ENCODE results near the gene LRRC46.

Gene LRRC46

DNA sequence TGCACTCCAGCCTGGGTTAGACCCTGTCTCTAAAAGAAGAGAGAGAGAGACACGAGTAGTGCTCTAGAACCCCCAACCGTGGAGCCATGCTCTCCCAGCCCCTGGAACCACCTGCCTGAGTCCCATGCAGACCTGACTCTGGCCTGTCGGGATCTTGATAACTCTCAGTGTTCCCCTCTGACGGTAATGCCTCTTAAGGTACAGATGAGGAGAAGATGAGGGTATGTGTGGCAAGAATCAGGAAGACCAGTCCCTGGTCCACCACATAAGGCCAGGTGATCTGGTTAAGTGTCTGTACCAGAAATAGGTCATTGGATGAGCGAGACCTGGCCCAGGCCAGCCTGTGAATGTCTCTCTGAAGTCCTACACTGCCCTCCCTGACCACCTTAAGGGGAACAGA, 28.3 kb upstream of the LRRC46 start:
- Histone ChIP-seq H3K23ac (ENCODE audit: low read length in 2 of 2) (no peak overlapping the region), H3K9me3 (ENCODE audit: control insufficient read depth, low read length) (no peaks in the 10 kb centered on the region), H3K9ac (ENCODE audit: low read length) (no peak overlapping the region), H3K18ac (ENCODE audit: low read depth in 1 of 2, low read length in 2 of 2) (no peak overlapping the region), H3K4me1 (ENCODE audit: control insufficient read depth, insufficient read depth, low read depth, low read length) (no peaks in the 10 kb centered on the region), H3K4me2 (ENCODE audit: low read length, poor library complexity, severe bottlenecking) (no peak overlapping the region), H2AFZ (ENCODE audit: low read depth, low read length) (no peak overlapping the region), H2BK120ac (ENCODE audit: low read depth, low read length) (no peak overlapping the region), H3K36me3 (ENCODE audit: control insufficient read depth in 1 of 2, insufficient read depth in 2 of 2, low read depth in 1 of 2, low read length in 2 of 2) (peaks cover 15 to 17% of the 10 kb centered on the region in 2 experiments), H4K8ac (ENCODE audit: low read length) (no peak overlapping the region), H2BK15ac (ENCODE audit: low read depth, poor library complexity, severe bottlenecking) (no peak overlapping the region), H4K91ac (ENCODE audit: low read length) (no peak overlapping the region), H2AK5ac (ENCODE audit: low read length, severe bottlenecking) (no peak overlapping the region), H3K14ac (ENCODE audit: low read length in 2 of 2) (no peak overlapping the region), H2BK12ac (ENCODE audit: low read length in 2 of 2) (no peak overlapping the region), H3K4me3 (ENCODE audit: insufficient read depth in 1 of 2, low read depth in 1 of 2, low read length in 2 of 2) (no peak overlapping the region), H3K4ac (ENCODE audit: low read depth in 1 of 2, low read length in 2 of 2) (no peak overlapping the region), H3K79me1 (replicated peaks; ENCODE audit: low read length, poor library complexity, severe bottlenecking) (no peaks in the 10 kb centered on the region), H2BK5ac (ENCODE audit: low read depth, low read length, poor library complexity, severe bottlenecking) (no peak overlapping the region), H3K27me3 (ENCODE audit: control insufficient read depth in 1 of 2, insufficient read depth in 1 of 2, low read length in 2 of 2) (peaks cover 28 to 78% of the 10 kb centered on the region in 2 experiments), H3K27ac (ENCODE audit: low read length, poor library complexity, severe bottlenecking) (no peak overlapping the region)
- 67% methylated on average over 5 of the region's 5 CpGs for WGBS
- no peak for DNase-seq

DNA sequence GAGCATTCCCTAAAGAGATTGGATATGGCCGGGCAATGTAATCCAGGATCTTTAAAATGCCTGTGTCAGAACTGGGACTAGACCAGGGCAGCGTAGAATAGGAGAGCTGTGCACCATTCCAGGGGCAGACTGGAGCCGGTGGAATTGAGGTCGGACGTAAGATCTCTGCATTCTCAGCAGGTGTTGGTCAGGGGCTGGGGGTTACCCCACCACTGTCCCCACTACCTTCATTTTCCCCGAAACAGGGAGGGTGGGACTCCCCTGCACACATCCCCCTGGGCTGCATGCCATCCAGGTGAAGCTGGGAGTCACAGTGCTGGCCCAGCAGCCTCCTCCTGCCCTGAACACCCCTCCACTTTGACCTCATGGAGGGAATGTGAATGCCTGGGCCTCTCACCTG, 27.7 kb upstream of the LRRC46 start:
- no peak overlapping the region for H3K18ac ChIP-seq (ENCODE audit: low read depth in 1 of 2, low read length in 2 of 2)

DNA sequence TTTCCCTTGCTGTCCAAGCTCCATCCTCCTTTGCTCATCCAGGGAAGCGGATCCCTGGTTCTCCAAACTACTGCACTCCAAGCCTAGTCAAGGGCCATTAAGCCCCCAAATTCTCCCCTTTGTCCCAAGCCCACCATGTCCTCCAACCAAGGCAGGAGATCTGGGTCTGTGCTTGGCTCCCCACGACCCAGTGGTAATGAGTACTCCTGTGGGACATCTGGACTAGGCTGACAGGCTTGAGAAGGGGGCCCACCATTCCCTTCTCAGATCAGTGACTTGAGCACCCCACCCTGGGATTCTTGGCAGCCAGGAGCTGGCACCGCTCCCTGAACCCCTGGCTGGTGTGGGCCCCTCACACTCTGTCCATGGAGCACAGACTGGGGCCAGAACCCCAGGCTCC, 27.0 kb upstream of the LRRC46 start:
- no peak overlapping the region for H2BK12ac ChIP-seq (ENCODE audit: low read length in 2 of 2)
- DNase-seq, result no peak
- no peak overlapping the region for H3K14ac ChIP-seq (ENCODE audit: low read length in 2 of 2)
- no peak overlapping the region for H2BK120ac ChIP-seq (ENCODE audit: low read depth, low read length)
- H2AK5ac ChIP-seq (ENCODE audit: low read length, severe bottlenecking), result no peak overlapping the region
- H2BK5ac ChIP-seq (ENCODE audit: low read depth, low read length, poor library complexity, severe bottlenecking), result no peak overlapping the region
- H2BK15ac ChIP-seq (ENCODE audit: low read depth, poor library complexity, severe bottlenecking), result peak overlapping the region; percentile 13
- H3K4me1 ChIP-seq (ENCODE audit: control insufficient read depth, insufficient read depth, low read depth, low read length), result peaks cover 6% of the 10 kb centered on the region
- no peak overlapping the region for H2AFZ ChIP-seq (ENCODE audit: low read depth, low read length)
- no peaks in the 10 kb centered on the region for H3K79me1 ChIP-seq (replicated peaks; ENCODE audit: low read length, poor library complexity, severe bottlenecking)
- peaks cover 28 to 75% of the 10 kb centered on the region in 2 experiments for H3K27me3 ChIP-seq (ENCODE audit: control insufficient read depth in 1 of 2, insufficient read depth in 1 of 2, low read length in 2 of 2)
- H3K4me2 ChIP-seq (ENCODE audit: low read length, poor library complexity, severe bottlenecking), result no peak overlapping the region
- H3K18ac ChIP-seq (ENCODE audit: low read depth in 1 of 2, low read length in 2 of 2), result no peak overlapping the region
- no peaks in the 10 kb centered on the region for H3K9me3 ChIP-seq (ENCODE audit: control insufficient read depth, low read length)
- no peak overlapping the region for H3K9ac ChIP-seq (ENCODE audit: low read length)
- no peak overlapping the region for H3K4ac ChIP-seq (ENCODE audit: low read depth in 1 of 2, low read length in 2 of 2)
- no peak overlapping the region for H3K23ac ChIP-seq (ENCODE audit: low read length in 2 of 2)
- H3K4me3 ChIP-seq (ENCODE audit: insufficient read depth in 1 of 2, low read depth in 1 of 2, low read length in 2 of 2), result no peak overlapping the region
- peaks cover 28 to 30% of the 10 kb centered on the region in 2 experiments for H3K36me3 ChIP-seq (ENCODE audit: control insufficient read depth in 1 of 2, insufficient read depth in 2 of 2, low read depth in 1 of 2, low read length in 2 of 2)
- H3K27ac ChIP-seq (ENCODE audit: low read length, poor library complexity, severe bottlenecking), result no peak overlapping the region
- H4K91ac ChIP-seq (ENCODE audit: low read length), result no peak overlapping the region
- WGBS, result 61% methylated on average over 3 of the region's 3 CpGs
- no peak overlapping the region for H4K8ac ChIP-seq (ENCODE audit: low read length)

More for the DNA sequence above, 27.7 kb upstream of the LRRC46 start:
- Histone ChIP-seq H2BK120ac (ENCODE audit: low read depth, low read length) (no peak overlapping the region), H3K4me2 (ENCODE audit: low read length, poor library complexity, severe bottlenecking) (no peak overlapping the region), H3K9ac (ENCODE audit: low read length) (no peak overlapping the region), H2BK5ac (ENCODE audit: low read depth, low read length, poor library complexity, severe bottlenecking) (no peak overlapping the region), H4K91ac (ENCODE audit: low read length) (no peak overlapping the region), H3K23ac (ENCODE audit: low read length in 2 of 2) (no peak overlapping the region), H4K8ac (ENCODE audit: low read length) (no peak overlapping the region), H2BK15ac (ENCODE audit: low read depth, poor library complexity, severe bottlenecking) (no peak overlapping the region), H3K14ac (ENCODE audit: low read length in 2 of 2) (no peak overlapping the region), H3K27ac (ENCODE audit: low read length, poor library complexity, severe bottlenecking) (no peak overlapping the region), H2AK5ac (ENCODE audit: low read length, severe bottlenecking) (no peak overlapping the region), H3K79me1 (replicated peaks; ENCODE audit: low read length, poor library complexity, severe bottlenecking) (no peaks in the 10 kb centered on the region), H3K9me3 (ENCODE audit: control insufficient read depth, low read length) (no peaks in the 10 kb centered on the region), H3K4me3 (ENCODE audit: insufficient read depth in 1 of 2, low read depth in 1 of 2, low read length in 2 of 2) (no peak overlapping the region), H3K36me3 (ENCODE audit: control insufficient read depth in 1 of 2, insufficient read depth in 2 of 2, low read depth in 1 of 2, low read length in 2 of 2) (peaks cover 21 to 23% of the 10 kb centered on the region in 2 experiments), H3K4me1 (ENCODE audit: control insufficient read depth, insufficient read depth, low read depth, low read length) (no peaks in the 10 kb centered on the region), H3K27me3 (ENCODE audit: control insufficient read depth in 1 of 2, insufficient read depth in 1 of 2, low read length in 2 of 2) (peaks cover 28 to 72% of the 10 kb centered on the region in 2 experiments), H3K4ac (ENCODE audit: low read depth in 1 of 2, low read length in 2 of 2) (no peak overlapping the region), H2BK12ac (ENCODE audit: low read length in 2 of 2) (no peak overlapping the region), H2AFZ (ENCODE audit: low read depth, low read length) (no peak overlapping the region)
- WGBS, result 80% methylated on average over 6 of the region's 6 CpGs
- DNase-seq, result no peak

DNA sequence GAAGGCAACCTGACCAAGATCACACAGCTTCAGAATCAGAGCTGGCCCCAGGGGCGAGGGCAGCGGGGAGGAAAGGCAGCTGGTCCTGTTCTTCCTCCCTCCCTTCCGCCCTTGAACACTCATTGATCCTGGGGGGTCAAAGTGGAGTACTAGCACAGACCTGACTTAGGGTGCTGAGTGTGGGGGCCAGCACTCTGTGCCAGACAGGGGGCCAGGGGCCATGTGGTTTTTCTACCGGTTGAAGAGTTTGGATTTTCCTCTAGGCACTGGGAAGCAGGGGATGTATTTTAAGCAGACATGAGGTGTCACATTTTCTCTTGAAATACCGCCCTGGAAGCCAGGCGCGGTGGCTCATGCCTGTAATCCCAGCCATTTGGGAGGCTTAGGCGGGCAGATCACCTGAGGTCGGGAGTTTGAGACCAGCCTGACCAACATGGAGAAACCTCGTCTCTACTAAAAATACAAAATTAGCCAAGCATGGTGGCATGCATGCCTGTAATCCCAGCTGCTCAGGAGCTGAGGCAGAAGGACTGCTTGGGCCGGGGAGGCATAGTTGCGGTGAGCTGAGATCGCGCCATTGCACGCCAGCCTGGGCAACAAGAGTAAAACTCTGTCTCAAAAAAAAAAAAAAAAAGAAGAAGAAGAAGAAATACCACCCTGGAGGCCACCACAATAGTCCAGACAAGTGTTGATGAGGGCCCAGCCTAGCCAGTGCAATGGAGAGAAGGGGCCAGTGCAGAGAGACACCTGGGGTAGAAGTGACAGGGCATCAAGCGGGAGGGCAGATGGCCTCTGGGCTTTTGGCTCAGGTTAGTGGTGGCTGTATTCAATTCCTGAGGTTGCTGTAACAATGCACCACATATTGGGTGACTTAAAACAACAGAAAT, 25.2 kb upstream of the LRRC46 start:
- no peak overlapping the region for H3K23ac ChIP-seq (ENCODE audit: low read length in 2 of 2)

More for the DNA sequence above, 25.2 kb upstream of the LRRC46 start:
- H2BK15ac ChIP-seq (ENCODE audit: low read depth, poor library complexity, severe bottlenecking), result no peak overlapping the region
- no peak overlapping the region for H3K27ac ChIP-seq (ENCODE audit: low read length, poor library complexity, severe bottlenecking)
- H4K8ac ChIP-seq (ENCODE audit: low read length), result no peak overlapping the region
- no peak overlapping the region for H3K9ac ChIP-seq (ENCODE audit: low read length)
- H2BK120ac ChIP-seq (ENCODE audit: low read depth, low read length), result no peak overlapping the region
- H3K27me3 ChIP-seq (ENCODE audit: control insufficient read depth in 1 of 2, insufficient read depth in 1 of 2, low read length in 2 of 2), result peaks cover 22 to 67% of the 10 kb centered on the region in 2 experiments
- H3K79me1 ChIP-seq (replicated peaks; ENCODE audit: low read length, poor library complexity, severe bottlenecking), result no peaks in the 10 kb centered on the region
- H2AK5ac ChIP-seq (ENCODE audit: low read length, severe bottlenecking), result no peak overlapping the region
- no peak overlapping the region for H2BK12ac ChIP-seq (ENCODE audit: low read length in 2 of 2)
- H3K4me3 ChIP-seq (ENCODE audit: insufficient read depth in 1 of 2, low read depth in 1 of 2, low read length in 2 of 2), result peak overlapping the region in 1 of 2 experiments; percentile 1
- no peak overlapping the region for H4K91ac ChIP-seq (ENCODE audit: low read length)
- H3K4ac ChIP-seq (ENCODE audit: low read depth in 1 of 2, low read length in 2 of 2), result no peak overlapping the region
- H3K4me2 ChIP-seq (ENCODE audit: low read length, poor library complexity, severe bottlenecking), result no peak overlapping the region
- no peak overlapping the region for H3K14ac ChIP-seq (ENCODE audit: low read length in 2 of 2)
- H3K18ac ChIP-seq (ENCODE audit: low read depth in 1 of 2, low read length in 2 of 2), result no peak overlapping the region
- peaks cover 29 to 36% of the 10 kb centered on the region in 2 experiments for H3K36me3 ChIP-seq (ENCODE audit: control insufficient read depth in 1 of 2, insufficient read depth in 2 of 2, low read depth in 1 of 2, low read length in 2 of 2)
- H3K9me3 ChIP-seq (ENCODE audit: control insufficient read depth, low read length), result no peaks in the 10 kb centered on the region
- no peak overlapping the region for H2AFZ ChIP-seq (ENCODE audit: low read depth, low read length)
- no peak for DNase-seq
- 91% methylated on average over 13 of the region's 16 CpGs for WGBS
- H3K4me1 ChIP-seq (ENCODE audit: control insufficient read depth, insufficient read depth, low read depth, low read length), result peaks cover 19% of the 10 kb centered on the region
- H2BK5ac ChIP-seq (ENCODE audit: low read depth, low read length, poor library complexity, severe bottlenecking), result no peak overlapping the region

Data from mesenchymal stem cell (in vitro differentiated cells and primary cell).